ENCODE measurements around the gene ACOX2. TPM values are rescaled to one million over a fixed set of nuclear protein-coding genes. Genes with fewer than 3 reads are reported as not detected.

The ACOX2 gene
- total RNA-seq (10 to 100 TPM; 23.4 to 42.2 (median 40.6) TPM), polyA plus RNA-seq (33.9 TPM)
- long read RNA-seq, donor 1, transcript ACOX2-207 (6 exons, 1,072 nt), result minor isoform, 23 of 96 reads
- long read RNA-seq, donor 1, transcript ACOX2-201 (15 exons, 2,426 nt), result major isoform, 46 of 96 reads
- long read RNA-seq, donor 1, partial matches to known transcripts, result 10 of 96 reads
- long read RNA-seq, donor 1, other reads (novel, unspliced or antisense), result 16 of 96 reads
- long read RNA-seq, donor 2, transcript ACOX2-201 (15 exons, 2,426 nt), result major isoform, 25 of 49 reads
- long read RNA-seq, donor 2, partial matches to known transcripts, result 10 of 49 reads
- long read RNA-seq, donor 2, other reads (novel, unspliced or antisense), result 13 of 49 reads
- long read RNA-seq, donor 3, transcript ACOX2-201 (15 exons, 2,426 nt), result major isoform, 55 of 111 reads
- long read RNA-seq, donor 3, partial matches to known transcripts, result 23 of 111 reads
- long read RNA-seq, donor 3, other reads (novel, unspliced or antisense), result 32 of 111 reads
- long read RNA-seq, donor 4, transcript ACOX2-201 (15 exons, 2,426 nt), result major isoform, 13 of 31 reads
- long read RNA-seq, donor 4, partial matches to known transcripts, result 5 of 31 reads
- long read RNA-seq, donor 4, other reads (novel, unspliced or antisense), result 9 of 31 reads

DNA sequence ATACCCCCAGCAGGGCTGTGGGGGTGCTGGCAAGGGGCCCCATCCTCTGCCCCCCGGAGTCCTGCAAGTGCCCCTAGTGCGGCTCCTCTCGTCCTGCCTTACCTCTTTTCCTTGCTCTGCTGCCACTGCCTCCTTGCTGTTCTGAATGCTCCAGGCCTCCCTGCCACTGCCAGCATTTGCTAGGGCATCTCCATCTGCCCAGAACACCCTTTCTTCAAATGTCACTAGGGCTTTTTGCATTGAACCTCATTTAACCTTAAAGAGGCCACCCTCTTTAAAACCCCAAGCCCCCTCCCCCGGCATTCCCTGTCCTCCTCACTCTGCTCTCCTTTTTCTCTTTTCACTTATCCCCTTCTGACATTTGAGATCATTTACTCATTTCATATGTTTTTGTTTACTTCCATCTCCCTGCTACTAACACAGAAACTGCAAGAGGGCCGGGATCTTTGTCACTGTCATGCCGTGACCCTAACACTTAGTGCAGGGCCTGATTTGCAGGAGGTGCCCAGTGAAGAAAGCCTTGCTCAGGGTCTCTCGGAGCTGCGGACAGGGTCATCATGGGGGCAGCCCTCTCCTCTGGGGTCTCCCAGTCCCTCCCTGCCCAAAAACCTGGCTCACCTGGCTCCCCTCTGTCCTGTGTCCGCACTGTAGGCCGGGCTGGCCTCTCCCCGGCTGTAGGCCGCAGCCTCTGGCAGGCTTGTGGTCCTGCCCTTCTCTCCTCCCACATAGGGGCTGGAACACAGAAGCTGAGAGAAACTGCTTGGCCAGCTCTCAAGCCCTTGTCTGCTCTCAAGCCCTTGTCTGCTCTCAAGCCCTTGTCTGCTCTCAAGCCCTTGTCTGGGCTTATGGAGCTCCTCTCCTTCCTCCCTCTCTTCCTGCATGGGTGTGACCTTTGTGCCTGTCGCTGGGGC is at the start of gene ACOX2:
ACOX2 (minus strand) TSS at position 690 of the 911 bp plus-strand sequence. CDS start 2,084 bp downstream, outside the sequence.
- WGBS, result 17% methylated on average over 13 of the region's 13 CpGs
- DNase-seq (peak; percentile 84 to 93 (median 90)), ATAC-seq (peak; percentile 92 to 96)
- Histone ChIP-seq H3K9me3 (ENCODE audit: control insufficient read depth, low read length) (no peaks in the 10 kb centered on the region), H3K4me1 (ENCODE audit: control insufficient read depth, insufficient read depth, low read length) (peaks cover 13% of the 10 kb centered on the region), H3K27ac (ENCODE audit: low read length) (peak within 1 kb of the TSS; percentile 80), H3K4me3 (ENCODE audit: low read length) (peak within 1 kb of the TSS; percentile 46), H3K27me3 (ENCODE audit: control insufficient read depth, insufficient read depth) (no peaks in the 10 kb centered on the region)
- intact Hi-C loops (cut with DNase I), result loop anchor here in 1 of 4 donors (10.0 kb wide), 1 partner anchor 222 kb away; no protein-coding TSS in a partner anchor

GRCh38 chr3:58585994-58586393 is 49.0 kb upstream of the ACOX2 start:
- Histone ChIP-seq H3K27ac (ENCODE audit: low read length) (no peak overlapping the region), H3K9me3 (ENCODE audit: control insufficient read depth, low read length) (no peaks in the 10 kb centered on the region), H3K4me3 (ENCODE audit: low read length) (no peak overlapping the region), H3K27me3 (ENCODE audit: control insufficient read depth, insufficient read depth) (no peaks in the 10 kb centered on the region), H3K4me1 (ENCODE audit: control insufficient read depth, insufficient read depth, low read length) (no peaks in the 10 kb centered on the region)
- ATAC-seq (no peak), DNase-seq (no peak)
- WGBS, result 43% methylated on average over 8 of the region's 8 CpGs
- intact Hi-C loops (cut with DNase I), result loop anchor here in 1 of 4 donors (5.0 kb wide), 1 partner anchor 41 kb away; no protein-coding TSS in a partner anchor

DNA sequence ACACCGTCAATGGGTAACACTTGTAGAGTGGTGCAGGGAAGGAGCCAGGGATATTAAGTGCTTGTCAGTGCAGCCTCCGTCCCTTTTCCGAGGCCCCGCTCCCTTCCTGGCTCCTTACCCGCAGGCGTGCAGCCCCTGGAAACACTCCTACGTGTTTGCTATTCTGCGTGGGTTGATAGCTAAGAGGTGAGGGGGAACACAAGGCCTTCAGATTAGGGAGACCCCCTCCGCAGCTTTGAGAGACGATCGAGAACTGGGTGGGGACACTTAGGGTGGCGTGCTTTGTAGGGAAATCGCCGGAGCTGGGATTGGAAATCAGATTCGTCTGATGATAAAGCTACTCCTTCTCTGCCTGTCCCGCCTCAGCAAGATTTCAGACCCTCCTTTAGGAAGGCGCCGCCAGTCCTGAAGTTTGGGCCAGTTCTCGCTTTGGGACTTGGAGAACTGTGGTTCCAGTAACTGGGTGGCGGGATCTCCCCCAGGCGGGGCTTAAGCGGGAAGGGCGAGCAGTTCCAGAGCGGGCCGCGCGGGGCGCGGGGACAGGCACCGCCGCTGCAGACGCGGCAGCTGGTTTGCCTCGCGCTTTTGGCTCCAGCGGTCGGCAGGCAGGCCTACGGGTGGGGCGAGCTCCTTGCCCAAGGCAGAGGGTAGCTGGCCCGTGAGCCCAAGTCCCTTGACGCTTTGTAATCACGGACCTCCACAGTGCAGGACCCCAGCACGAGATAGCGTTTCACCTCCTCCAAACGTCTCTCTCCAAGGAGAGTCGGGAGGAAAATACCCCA is 48.2 kb upstream of the ACOX2 start:
- Histone ChIP-seq H3K4me3 (ENCODE audit: low read length) (peak overlapping the region; percentile 77), H3K4me1 (ENCODE audit: control insufficient read depth, insufficient read depth, low read length) (no peaks in the 10 kb centered on the region), H3K27me3 (ENCODE audit: control insufficient read depth, insufficient read depth) (no peaks in the 10 kb centered on the region), H3K27ac (ENCODE audit: low read length) (peak overlapping the region; percentile 98), H3K9me3 (ENCODE audit: control insufficient read depth, low read length) (no peaks in the 10 kb centered on the region)
- 4% methylated on average over 46 of the region's 46 CpGs for WGBS
- intact Hi-C loops (cut with DNase I), result loop anchor here in 1 of 4 donors (5.0 kb wide), 1 partner anchor 42 kb away; no protein-coding TSS in a partner anchor
- peak; percentile 93 to 97 (median 95) for DNase-seq
- peak; percentile 97 for ATAC-seq

DNA sequence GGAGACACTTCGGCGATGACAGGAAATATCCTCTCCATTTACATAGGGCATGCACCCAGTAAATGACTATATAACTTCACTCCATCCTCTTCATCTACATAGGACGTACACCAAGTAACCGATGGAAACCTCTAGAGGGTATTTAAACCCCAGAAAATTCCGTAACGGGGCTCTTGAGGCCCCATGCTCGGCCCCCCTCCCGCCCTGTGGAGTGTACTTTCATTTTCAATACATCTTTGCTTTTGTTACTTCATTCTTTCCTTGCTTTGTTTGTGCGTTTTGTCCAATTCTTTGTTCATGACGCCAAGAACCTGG is 47.7 kb upstream of the ACOX2 start:
- DNase-seq (no peak), ATAC-seq (no peak)
- WGBS, result 26% methylated on average over 10 of the region's 10 CpGs
- H3K4me1 ChIP-seq (ENCODE audit: control insufficient read depth, insufficient read depth, low read length), result no peaks in the 10 kb centered on the region
- H3K27me3 ChIP-seq (ENCODE audit: control insufficient read depth, insufficient read depth), result no peaks in the 10 kb centered on the region
- H3K27ac ChIP-seq (ENCODE audit: low read length), result peak overlapping the region; percentile 98
- H3K9me3 ChIP-seq (ENCODE audit: control insufficient read depth, low read length), result no peaks in the 10 kb centered on the region
- intact Hi-C loops (cut with DNase I), result loop anchor here in 1 of 4 donors (5.0 kb wide), 1 partner anchor 43 kb away; no protein-coding TSS in a partner anchor
- peak overlapping the region; percentile 77 for H3K4me3 ChIP-seq (ENCODE audit: low read length)

DNA sequence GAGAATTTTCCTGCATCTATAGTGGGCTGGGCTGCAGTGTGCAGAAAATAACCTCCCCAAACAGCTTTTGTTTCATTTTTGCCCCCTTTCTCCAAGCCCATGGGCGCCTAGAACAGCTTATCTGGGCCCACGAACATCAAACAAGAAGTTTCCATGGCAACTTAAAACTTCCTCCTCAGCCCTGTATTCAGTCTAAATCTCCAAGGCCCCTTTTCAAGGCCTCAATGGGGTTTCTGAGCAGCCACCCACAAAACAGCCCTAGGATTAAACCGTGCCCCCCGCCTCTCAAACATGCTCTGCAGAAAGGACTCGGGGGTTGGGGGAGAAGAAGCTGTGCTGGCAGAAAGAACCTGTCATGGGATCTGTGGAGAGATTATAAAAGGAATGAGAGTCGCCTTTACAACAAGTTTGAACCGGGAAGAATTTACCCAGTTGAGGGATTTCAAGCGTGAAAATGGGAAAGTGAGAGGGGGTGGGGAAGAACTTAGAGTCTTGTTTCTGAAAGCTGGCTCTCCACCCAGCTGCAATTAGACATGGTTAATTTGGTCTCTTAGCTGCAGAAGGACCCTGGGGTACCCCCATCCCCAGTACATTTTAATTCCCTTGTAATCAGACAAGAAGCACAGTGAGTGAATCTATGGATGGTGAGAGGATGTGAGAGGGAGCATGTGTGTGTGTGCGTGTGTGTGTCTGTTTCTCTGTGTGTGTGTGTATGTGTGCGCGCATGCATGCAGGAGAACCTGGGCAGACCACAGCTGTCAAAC is 44.5 kb upstream of the ACOX2 start:
- Histone ChIP-seq H3K4me3 (ENCODE audit: low read length) (no peak overlapping the region), H3K4me1 (ENCODE audit: control insufficient read depth, insufficient read depth, low read length) (peaks cover 12% of the 10 kb centered on the region), H3K9me3 (ENCODE audit: control insufficient read depth, low read length) (no peaks in the 10 kb centered on the region), H3K27me3 (ENCODE audit: control insufficient read depth, insufficient read depth) (no peaks in the 10 kb centered on the region), H3K27ac (ENCODE audit: low read length) (no peak overlapping the region)
- 66% methylated on average over 11 of the region's 11 CpGs for WGBS
- intact Hi-C loops (cut with DNase I), result no loop called here
- no peak for DNase-seq
- no peak for ATAC-seq

- intact Hi-C loops (cut with DNase I), result no loop called here
- no peak overlapping the region for H3K4me3 ChIP-seq (ENCODE audit: low read length)
- WGBS, result 86% methylated on average over 4 of the region's 4 CpGs
- H3K9me3 ChIP-seq (ENCODE audit: control insufficient read depth, low read length), result no peaks in the 10 kb centered on the region
- H3K4me1 ChIP-seq (ENCODE audit: control insufficient read depth, insufficient read depth, low read length), result peaks cover 12% of the 10 kb centered on the region
- H3K27ac ChIP-seq (ENCODE audit: low read length), result no peak overlapping the region
- no peak for DNase-seq
- no peak for ATAC-seq
- no peaks in the 10 kb centered on the region for H3K27me3 ChIP-seq (ENCODE audit: control insufficient read depth, insufficient read depth)
These were observed 43.9 kb upstream of the ACOX2 start for GRCh38 chr3:58580826-58581327.

DNA sequence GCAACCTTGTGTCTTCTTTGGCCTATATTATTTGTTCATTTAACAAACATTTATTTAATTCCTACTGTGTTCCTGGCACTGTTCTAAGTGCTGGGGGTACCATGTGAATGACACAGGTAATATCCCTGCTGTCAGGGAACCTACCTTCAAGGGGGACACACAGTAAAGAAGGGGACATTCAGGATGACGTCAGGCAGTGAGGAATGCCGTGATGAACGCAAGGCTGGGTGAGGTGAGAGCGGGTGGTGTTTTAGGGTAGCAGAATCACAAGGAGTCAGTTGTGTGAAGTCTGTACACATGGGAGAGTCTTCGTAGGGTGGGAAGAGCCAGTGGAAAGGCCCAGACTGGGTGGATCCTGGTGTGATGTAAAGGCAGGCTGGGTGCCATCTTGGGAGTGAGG is 41.9 kb upstream of the ACOX2 start:
- intact Hi-C loops (cut with DNase I), result no loop called here
- no peak for DNase-seq
- H3K4me1 ChIP-seq (ENCODE audit: control insufficient read depth, insufficient read depth, low read length), result peaks cover 21% of the 10 kb centered on the region

GRCh38 chr3:58577269-58577821 is 40.4 kb upstream of the ACOX2 start, which contains the start of gene FAM107A:
Gene FAM107A, minus strand, starts transcription at chr3:58577391. Its CDS starts 7,531 bp downstream, at chr3:58569860.
- Histone ChIP-seq H3K27me3 (ENCODE audit: control insufficient read depth, insufficient read depth) (no peaks in the 10 kb centered on the region), H3K9me3 (ENCODE audit: control insufficient read depth, low read length) (no peaks in the 10 kb centered on the region), H3K27ac (ENCODE audit: low read length) (peak within 1 kb of the TSS; percentile 97), H3K4me3 (ENCODE audit: low read length) (peak within 1 kb of the TSS; percentile 63), H3K4me1 (ENCODE audit: control insufficient read depth, insufficient read depth, low read length) (peaks cover 21% of the 10 kb centered on the region)
- WGBS, result 15% methylated on average over 12 of the region's 12 CpGs
- intact Hi-C loops (cut with DNase I), result loop anchor here in 1 of 4 donors (2.0 kb wide), 1 partner anchor 53 kb away; no protein-coding TSS in a partner anchor
- peak; percentile 70 to 89 (median 74) for DNase-seq
- ATAC-seq, result peak; percentile 84 to 88

More for the DNA sequence above, 41.9 kb upstream of the ACOX2 start:
- ATAC-seq, result no peak
- 98% methylated on average over 5 of the region's 5 CpGs for WGBS
- no peak overlapping the region for H3K4me3 ChIP-seq (ENCODE audit: low read length)
- H3K27ac ChIP-seq (ENCODE audit: low read length), result no peak overlapping the region
- no peaks in the 10 kb centered on the region for H3K9me3 ChIP-seq (ENCODE audit: control insufficient read depth, low read length)
- no peaks in the 10 kb centered on the region for H3K27me3 ChIP-seq (ENCODE audit: control insufficient read depth, insufficient read depth)

DNA sequence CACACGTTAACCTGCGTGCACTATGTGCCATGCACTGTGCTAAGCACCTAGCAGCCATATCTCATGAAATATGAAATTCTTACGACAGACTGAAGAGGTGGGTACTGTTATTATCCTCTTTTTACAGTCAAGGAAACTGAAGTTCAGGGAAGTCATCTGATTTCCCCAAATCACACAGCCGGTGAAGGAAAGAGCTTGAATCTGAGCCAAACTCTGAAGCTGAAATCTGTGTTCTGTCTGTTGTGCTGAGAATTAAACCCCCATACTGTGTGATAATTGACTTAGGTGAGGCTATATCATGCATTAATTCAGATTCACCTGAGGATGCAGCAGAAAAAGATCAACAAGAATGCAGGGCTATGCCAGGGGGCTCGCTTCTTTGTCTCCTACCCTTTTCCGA is 39.7 kb upstream of the ACOX2 start:
- ATAC-seq (no peak), DNase-seq (no peak)
- WGBS, result 63% methylated on average over 6 of the region's 6 CpGs
- H3K27ac ChIP-seq (ENCODE audit: low read length), result peak overlapping the region; percentile 97
- intact Hi-C loops (cut with DNase I), result loop anchor here in 1 of 4 donors (2.0 kb wide), 1 partner anchor 54 kb away; no protein-coding TSS in a partner anchor
- H3K4me3 ChIP-seq (ENCODE audit: low read length), result peak overlapping the region; percentile 63
- no peaks in the 10 kb centered on the region for H3K27me3 ChIP-seq (ENCODE audit: control insufficient read depth, insufficient read depth)
- no peaks in the 10 kb centered on the region for H3K9me3 ChIP-seq (ENCODE audit: control insufficient read depth, low read length)
- H3K4me1 ChIP-seq (ENCODE audit: control insufficient read depth, insufficient read depth, low read length), result peaks cover 21% of the 10 kb centered on the region
